Stimulated activated CD4-positive, alpha-beta T cell treated with anti-CD3 and anti-CD28 coated beads, Interleukin-4, amount 100 ng/mL, for 4 hours (primary cell): ENCODE results near the gene COPS3.
"Not testable (repeated sequence)": the region's sequence is repeated elsewhere in the genome, so short reads cannot be mapped to it uniquely, and the experiment has no call there.

Source experiments
- DNase-seq, 2 experiments: peaks; one replicate each; pipeline ENCODE4 v3.0.0-alpha.2; 2020

COPS3 gene

DNA sequence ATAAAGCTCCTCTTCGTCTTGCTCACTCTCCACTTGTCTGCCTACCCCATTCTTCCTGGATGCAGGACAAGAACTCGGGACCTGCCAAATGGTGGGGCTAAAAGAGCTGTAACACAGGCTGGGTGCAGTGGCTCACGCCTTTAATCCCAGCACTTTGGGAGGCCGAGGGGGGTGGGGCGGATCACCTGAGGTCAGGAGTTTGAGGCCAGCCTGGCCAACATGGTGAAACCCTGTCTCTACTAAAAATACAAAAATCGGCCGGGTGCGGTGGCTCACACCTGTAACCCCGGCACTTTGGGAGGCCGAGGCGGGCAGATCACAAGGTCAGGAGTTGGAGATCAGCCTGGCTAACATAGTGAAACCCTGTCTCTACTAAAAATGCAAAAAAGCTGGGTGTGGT lies 20.6 kb upstream of the COPS3 start:
- not testable (repeated sequence) for DNase-seq

GRCh38 chr17:17300624-17301568 lies 19.9 kb upstream of the COPS3 start:
- DNase-seq = peak; percentile 58

DNA sequence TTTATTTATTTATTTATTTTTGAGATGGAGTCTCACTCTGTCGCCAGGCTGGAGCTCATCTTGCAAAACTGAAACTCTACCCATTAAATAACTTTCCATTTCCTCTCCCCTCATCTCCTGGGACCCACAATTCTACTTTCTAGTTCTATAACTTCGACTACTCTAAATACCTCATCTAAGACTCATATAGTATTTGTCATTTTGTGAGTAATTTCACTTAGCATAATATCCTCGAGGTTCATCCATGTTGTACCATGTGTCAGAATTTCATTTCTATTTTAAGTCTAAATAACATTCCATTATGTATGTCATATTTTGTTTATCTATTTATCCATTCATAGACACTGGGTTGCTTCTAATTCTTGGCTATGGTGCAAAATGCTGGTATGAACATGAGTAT lies 17.1 kb upstream of the COPS3 start:
- no peak for DNase-seq

DNA sequence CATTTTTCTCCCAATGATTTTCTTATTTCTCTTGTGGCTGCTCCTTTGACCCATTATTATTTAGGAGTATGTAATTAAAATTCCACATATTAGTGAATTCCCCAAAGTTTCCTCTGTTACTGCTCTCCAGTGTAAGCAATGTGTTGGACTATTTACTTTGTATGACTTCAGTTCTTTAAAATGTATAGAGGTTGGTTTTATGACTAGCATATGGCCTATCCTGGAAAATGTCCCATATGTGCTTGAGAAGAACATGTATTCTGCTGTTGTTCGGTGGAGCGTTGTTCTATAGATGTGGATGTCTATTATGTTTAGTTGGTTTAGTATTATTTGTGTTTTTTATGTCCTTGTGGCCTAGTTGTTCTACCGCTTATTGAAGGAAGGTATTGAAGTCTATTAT lies 16.2 kb upstream of the COPS3 start:
- no peak for DNase-seq

DNA sequence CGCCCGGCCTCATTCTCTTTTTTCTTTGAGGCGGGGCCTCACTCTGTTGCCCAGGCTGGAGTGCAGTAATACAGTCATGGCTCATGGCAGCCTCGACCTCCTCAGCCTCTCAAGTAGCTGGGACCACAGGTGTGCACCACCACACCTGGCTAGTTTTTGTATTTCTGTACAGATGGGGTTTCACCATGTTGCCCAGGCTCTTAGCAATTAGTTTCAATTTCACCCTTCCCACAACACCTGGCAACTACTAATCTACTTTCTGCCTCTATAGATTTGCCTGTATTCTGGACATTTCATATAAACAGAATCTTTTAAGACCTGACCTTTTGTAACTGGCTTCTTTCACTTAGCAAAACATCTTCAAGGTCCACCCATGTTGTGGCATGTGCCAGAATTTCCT lies 14.1 kb upstream of the COPS3 start:
- DNase-seq = no peak

DNA sequence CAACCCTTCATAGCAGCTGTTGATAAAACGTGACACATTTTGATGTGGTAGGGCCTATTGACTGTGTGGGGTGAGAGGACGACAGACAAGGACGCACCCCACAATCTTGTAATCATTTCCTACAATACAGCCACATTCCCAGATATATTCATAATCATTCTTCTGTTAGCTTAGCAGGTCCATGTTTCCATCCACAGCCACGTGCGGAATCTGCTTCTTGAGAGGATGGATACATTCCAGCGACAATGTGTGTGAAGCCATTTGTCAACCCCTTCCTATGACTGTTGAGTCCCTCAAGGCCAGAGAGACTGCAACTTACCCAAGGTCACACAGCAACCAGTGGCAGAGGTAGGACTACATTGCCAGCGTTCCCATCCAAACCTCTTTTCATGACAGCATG lies 8.7 kb upstream of the COPS3 start:
- no peak for DNase-seq

DNA sequence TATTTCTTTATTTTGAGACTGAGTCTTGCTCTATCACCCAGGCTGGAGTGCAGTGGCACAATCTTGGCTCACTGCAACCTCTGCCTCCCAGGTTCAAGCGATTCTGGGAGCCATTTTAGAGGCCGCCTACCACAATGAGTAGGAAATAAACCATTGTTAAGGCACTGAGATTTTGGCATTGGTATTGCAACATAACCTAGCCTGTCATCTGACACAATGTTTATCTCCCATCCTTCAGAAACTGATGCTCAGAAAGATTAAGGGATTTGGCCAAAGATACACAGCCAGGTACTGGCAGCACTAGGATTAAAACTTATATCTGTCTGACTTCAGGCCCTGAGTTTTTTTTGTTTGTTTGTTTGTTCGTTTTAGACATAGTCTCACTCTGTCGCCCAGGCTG lies 8.0 kb upstream of the COPS3 start:
- no peak for DNase-seq

- no peak for DNase-seq
Observed at GRCh38 chr17:17285951-17286350, 4.9 kb upstream of the COPS3 start.

DNA sequence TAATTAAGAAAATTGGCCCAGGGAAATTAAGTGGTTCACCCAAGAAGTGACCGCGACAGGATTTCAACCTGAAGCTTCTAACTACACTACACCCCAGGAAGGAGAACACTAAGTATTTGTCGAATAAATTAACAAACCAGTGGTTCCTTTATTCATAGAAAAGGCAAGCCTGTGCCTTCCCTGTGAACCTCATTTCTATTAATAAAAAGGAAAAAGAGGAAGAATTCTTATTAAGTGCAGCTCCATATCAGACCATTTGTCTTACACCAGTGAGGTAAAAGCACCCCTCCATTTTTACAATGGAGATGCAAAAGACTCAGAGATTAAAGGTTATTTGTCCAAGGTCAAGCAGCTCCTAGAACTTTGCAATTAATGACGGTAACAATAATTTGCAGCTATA lies 1.7 kb downstream of the COPS3 start:
- no peak for DNase-seq

- not testable (repeated sequence) for DNase-seq
Observed at GRCh38 chr17:17277431-17277830, 3.6 kb downstream of the COPS3 start.

DNA sequence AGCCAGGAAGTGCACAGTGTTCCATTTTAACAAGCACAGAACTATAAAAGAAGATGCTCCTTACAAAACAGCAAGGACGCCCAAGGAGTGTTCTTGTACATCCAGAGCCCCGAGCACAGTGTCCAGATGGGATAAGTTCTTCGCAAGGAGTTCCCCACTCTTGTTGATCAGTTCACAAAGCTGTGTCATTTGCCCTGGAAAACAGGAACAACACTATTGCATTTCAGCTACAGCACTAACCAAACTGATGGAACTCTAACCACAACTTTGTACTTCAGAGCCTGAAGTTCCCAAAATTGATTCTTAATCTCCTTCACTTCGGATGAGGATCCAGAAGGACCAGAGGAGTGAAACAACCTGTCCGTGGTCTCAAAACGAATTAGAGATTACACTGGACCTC lies 5.1 kb downstream of the COPS3 start:
- DNase-seq = no peak

- no peak for DNase-seq
Observed at GRCh38 chr17:17269926-17270773, 10.9 kb downstream of the COPS3 start.

DNA sequence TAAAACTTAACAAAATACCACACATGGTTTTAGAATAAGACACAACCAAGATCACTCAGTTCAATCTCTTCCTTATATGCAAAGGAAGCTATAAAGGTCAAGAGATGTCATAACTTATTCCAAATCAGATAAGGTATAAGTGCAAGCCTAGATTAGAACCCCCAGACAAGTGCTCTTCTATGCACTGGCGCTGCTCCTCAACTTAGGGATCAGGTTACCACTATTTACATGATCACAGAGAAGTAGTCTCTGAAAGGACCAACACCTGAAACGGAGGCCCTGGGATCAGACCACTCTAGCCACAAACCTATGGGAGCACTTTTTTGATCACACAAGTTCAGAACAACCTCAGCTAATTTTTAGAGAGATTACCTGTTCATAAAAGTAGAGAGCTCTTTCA lies 16.6 kb downstream of the COPS3 start:
- no peak for DNase-seq

- DNase-seq = no peak
Observed at GRCh38 chr17:17258998-17259397, 22.0 kb downstream of the COPS3 start.

DNA sequence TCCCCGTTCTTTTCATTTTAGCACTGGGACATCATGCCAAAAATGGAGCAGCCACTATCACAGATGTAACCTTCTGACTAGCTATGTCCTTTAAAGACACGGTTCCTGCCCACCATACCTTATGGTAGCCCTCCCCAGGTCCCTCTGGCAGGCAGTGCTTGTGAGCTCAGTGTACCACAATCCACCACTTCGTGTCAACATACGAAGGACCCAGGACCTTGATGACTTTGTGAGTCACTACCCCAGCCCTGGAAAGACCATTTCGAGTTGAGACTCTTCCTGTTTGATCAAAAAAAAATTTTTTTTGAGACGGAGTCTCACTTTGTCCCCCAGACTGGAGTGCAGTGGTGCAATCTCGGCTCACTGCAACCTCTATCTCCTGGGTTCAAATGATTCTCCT lies 23.0 kb downstream of the COPS3 start:
- no peak for DNase-seq

DNA sequence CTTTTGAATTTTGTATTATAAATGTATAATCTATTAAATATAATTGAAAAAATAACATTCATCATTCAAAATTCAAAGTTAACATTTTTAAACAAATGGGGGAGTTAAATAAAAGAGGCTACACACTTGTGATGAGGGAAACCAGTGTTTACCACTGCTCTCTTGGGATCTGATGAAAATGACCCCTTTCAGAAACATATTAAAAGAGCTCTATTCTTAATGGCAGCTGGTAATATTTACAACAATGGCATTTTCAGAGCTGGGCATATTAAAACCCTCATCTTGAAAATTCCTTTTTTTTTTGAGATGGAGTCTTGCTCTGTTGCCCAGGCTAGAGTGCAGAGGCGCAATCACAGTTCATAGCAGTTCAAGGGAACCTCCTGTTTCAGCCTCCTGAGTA lies 24.7 kb downstream of the COPS3 start:
- DNase-seq = no peak

GRCh38 chr17:17255689-17256088 lies 25.4 kb downstream of the COPS3 start:
- DNase-seq = not testable (repeated sequence)

DNA sequence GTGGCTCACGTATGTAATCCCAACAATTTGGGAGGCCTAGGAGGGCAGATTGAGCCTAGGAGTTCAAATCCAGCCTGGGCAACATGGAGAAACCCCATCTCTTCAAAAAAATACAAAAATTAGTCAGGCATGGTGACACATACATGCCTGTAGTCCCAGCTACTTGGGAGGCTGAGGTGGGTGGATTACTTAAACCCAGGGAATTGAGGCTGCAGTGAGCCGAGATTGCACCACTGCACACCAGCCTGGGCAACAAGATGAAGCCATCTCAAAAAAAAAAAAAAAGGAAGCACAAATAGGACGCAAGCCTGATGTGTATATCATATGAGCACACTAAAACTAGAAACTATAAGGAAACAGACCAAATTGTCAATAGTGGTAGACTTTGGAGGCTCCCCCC lies 27.0 kb downstream of the COPS3 start:
- DNase-seq = no peak

DNA sequence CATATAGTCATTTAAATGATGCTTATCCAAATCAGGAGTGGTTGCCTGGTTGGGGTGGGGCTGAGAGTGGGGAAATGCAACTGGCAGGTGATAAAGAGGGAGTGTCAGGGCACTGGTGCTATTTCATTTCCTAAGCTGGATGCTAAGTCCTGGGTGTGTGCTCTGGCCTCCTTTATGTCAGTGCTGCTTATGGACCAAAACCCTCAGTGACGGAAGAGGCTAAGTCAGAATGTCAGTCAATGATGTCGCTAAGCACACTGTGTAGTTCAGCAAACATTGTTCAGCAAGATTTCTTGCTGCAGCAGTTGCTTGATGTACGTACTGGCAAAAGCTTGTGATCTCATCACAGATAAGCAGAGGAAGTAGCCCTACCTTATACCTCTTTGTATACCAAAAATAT lies 27.6 kb downstream of the COPS3 start:
- DNase-seq = no peak

DNA sequence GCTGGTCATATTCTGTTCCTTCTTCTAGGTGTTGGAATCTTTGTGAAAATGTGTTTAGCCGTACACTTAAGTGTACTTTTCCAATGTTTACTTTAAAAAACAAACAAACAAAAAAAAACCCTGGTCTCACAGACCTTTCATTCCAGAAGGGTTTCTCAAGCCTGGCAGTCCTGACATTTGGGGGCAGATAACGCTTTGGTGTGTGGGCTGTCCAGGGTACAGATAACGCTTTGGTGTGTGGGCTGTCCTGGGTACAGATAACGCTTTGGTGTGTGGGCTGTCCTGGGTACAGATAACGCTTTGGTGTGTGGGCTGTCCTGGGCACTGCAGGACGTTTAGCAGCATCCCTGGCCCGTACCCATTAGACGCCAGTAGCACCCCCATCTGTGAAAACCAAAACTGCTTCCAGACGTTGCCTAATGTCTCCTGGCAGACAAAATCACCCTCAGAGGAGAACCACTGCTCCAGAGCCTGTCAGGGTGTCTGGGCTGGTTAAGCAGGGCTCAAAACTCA lies 28.8 kb downstream of the COPS3 start:
- no peak for DNase-seq

DNA sequence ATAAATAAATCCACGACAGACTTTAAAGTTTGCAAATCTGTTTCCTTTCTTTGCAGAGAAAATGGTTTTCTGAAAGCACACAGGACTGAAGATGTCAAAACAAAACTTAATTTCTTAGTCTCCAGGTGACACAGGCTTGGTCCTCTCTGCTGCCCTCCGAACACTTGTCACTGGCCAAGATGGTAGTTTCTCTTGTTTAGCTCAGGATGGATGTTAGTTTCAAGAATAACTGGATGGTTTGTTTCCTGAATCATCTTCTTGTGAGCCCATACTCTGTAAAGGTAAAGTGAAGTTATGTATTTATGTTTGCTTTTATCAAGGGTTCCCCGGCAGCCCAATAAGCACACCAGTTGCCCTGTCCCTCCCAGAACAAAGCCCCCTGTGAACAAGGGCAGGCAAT lies 34.2 kb downstream of the COPS3 start:
- no peak for DNase-seq

DNA sequence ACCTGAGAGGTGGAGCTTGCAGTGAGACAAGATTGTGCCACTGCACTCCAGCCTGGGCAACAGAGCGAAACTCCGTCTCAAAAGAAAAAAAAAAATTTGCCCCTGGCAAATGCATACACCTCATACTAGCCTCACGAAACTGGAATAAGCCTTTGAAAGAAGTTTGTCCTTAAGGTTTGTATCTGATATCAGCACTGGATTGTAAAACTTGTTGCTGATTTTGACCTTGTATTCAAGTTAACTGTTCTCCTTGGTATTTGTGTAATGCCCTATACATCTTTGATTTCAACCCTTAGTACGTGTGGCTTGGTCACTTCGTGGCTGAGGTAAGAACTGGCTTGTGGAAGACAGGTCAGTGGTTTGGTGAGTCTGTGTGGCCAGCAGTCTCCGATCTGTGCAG lies 37.9 kb downstream of the COPS3 start:
- DNase-seq = no peak

DNA sequence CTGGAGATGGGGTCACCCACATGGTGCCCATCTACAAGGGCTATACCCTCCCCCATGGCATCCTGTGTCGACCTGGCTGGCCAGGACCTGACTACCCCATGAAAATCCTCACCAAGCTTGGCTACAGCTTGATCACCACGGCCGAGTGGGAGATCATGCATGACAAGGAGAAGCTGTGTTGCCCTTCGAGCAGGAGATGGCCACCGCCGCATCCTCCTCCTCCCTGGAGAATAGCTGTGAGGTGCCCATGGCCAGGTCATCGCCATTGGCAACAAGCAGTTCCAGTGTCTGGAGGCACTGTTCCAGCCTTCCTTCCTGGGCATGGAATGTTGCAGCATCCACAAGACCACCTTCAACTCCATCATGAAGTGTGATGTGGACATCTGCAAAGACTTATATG lies 38.8 kb downstream of the COPS3 start:
- no peak for DNase-seq

- DNase-seq = no peak
Observed at GRCh38 chr17:17241656-17242055, 39.4 kb downstream of the COPS3 start.
